ENCODE measurements around the gene ARNT2.

ARNT2 gene

DNA sequence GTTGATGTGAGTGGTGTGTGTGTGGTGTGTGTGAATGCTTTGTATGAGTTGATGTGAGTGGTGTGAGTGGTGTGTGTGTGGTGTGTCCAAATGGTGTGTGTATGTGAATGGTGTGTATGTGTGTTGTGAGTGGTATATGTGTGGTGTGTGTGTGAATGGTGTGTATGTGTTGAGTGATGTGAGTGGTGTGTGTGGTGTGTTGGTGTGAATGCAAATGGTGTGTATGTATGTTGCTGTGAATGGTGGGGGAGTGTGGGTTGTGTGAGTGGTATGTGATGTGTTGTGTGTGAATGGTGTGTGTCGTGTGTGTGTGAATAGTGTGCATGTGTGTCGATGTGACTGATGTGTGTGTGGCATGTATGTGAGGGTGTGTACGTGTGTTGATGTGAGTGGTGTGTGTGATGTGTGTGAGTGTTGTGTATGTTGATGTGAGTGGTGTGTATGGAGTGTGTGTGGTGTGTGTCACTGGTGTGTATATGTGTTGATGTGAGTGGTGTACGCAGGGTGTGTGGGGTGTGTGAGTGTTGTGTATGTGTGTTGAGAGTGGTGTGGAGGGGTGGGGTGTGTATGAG lies 40.6 kb downstream of the ARNT2 start:
- no peak for DNase-seq

DNA sequence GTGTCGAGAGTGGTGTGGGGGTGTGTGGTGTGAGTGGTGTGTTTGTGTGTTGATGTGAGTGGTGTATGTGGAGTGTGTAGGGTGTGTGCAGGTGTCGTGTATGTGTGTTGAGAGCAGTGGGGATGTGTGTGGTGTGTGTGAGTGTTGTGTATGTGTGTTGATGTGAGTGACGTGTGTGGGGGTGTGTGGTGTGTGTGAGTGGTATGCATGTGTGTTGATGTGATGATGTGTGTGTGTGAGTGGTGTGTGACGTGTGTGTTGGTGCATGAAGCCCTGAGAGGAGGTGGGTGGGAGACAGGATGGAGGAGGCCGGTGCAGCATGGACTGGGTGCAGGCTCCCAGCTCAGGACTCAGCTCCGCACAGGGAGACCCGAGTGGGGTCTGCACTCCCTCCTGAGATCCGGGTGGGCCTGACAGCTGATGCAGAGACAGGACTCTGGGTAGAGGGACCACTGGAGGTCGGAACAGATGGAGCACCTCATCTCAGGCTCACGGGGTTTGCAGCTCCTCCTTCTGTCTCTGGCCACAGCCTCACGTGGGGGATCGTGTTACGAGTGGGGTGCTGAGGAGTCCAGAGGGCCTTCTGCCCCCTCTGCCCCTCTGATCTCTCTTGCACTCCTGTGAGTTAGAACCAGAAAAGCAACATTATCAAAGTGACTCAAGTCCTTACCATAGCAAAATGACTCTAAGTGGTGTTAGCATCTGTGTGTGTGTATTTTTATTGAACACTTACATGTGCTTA lies 41.3 kb downstream of the ARNT2 start:
- DNase-seq: peak; percentile 44

DNA sequence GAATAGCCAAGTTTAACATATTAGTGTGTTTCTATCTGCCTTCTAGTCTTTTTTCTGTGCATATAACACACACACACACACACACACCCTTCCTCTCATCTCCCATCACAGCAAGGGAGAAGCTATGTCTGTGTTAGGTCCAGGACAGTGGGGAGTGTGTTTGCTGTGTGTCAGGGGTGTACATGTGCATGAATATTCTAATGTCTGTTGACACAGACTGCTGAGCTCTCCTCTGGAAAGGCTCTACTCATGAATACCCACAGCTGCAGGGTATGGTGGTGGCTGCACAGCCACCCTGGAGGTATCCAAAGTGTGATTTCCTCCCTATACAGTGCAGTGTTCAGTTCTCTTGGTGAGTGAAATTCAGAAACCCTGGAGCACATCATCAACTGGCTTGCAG lies 42.9 kb downstream of the ARNT2 start:
- DNase-seq: no peak

DNA sequence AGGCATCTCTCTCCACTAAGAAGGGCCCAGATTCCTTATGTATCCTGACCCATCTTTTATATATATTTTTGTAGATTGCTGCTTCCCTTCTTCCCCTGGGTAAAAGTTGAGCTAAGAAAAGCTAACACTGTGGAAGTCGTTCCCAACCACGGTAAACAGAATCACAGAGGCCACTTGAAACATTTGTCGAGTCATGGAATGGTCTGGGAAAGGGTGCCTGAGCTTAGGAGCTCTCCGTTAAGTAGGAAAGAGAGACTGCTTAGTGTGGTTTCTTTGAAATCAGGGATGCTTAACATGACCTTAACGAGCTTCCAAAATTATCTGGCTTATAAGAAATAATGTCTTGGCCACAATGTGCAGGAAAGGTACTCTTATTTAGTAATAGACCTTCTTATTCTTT lies 45.6 kb downstream of the ARNT2 start:
- no peak for DNase-seq

DNA sequence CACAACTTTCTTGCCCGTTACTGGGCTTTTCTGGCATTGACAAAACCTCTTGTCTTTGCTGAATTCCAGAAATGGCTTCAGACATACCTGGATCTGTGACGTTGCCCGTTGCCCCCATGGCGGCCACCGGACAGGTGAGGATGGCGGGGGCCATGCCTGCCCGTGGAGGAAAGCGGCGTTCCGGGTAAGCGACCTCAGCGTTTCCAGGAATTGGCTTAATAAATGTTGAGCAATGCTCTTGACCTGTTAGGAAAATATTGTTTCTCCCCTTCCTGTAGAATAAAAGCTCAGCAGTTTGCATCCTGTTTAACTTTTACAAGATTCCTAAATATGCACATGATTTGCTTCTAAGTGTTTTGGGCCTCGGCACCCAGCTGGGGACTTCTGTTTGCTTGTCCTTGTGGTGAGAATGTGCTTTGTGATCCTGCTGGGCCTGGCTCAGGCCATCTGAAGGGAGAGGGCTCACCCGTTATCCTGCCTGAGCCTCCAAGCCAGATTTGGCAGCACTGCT lies 46.7 kb downstream of the ARNT2 start:
- DNase-seq: no peak

GRCh38 chr15:80452166-80452565 lies 48.0 kb downstream of the ARNT2 start:
- DNase-seq: no peak

- DNase-seq: no peak
Observed at GRCh38 chr15:80455051-80455648, 51.0 kb downstream of the ARNT2 start.

DNA sequence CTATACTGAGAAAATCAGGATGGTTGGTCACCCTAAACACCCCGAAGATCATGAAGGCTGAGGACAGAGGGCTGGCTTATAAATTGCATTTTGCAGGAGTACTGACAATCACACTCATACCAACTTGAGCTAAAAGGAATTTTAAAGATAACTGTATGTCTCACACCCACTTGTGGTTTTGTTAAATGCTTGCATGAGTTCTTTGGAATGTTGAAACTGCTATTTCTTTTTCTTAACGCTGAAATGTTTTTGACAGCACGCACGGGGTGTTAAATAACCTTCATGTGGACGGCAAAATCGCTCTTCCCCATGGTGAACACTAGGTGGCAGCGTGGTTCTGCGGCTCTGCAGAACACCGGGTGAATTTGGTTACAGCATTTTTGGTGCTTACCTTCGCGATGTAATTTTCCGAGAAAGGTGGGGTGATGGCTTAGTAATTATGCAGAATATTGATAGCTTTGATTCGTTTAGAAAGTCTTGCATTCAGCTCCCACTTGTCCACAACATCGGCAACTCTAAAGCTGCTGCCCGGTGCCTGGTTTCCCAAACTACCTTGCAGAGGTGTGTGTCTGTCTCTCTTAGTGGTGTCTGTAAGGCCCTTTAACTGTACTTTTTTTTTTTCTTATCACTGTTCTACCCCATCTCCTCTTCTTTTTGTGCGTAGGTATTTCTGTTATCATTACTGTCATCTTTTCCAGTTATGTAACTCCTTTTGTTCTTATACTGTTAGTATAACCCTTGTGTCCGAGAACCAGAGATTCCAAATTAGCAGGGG lies 51.7 kb downstream of the ARNT2 start:
- no peak for DNase-seq

DNA sequence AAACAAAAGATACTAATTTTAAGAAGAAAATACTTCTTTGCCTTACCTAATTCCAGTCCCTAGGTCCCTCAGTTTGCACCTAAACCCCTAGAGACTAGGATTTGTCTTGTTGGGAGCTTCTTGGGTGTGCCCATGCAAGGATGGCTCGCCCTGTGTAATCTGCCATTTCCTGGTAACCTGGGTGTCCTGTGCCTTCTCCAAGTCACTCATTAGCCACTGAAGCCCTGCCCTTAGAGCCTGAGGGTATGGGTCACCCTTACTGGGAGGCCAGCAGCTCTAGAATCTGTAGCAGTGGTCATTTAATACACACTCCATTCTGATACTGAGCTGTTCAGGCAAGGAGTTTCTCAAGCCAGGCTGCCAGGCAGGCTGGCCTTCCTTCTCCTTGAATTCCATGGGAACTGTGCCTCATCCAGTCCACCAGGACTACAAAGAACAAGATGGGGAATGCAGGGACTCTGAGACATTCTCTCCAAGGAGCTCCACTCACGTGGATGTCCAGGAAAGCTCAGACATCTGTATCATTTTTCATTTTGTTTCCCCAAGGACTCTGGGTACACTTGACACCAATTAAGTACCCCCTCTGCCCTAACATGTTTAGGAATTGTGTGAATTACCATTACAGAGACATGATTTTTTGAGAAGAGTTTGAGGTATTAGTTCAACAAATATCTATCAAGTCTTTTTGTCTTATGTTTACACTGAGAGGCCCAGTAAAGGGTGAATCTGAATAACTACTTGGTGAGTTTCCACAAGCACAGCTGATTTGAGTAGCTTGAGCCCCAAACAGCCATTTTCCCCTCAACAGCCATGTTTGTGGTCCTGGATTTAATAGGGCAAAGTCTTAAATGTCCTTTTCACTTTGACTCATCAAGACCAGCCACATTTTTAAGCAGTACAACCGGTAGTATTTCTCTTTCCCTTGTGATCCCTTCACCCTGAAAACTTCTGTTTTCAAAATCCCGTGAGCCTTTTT lies 52.6 kb downstream of the ARNT2 start:
- no peak for DNase-seq

DNA sequence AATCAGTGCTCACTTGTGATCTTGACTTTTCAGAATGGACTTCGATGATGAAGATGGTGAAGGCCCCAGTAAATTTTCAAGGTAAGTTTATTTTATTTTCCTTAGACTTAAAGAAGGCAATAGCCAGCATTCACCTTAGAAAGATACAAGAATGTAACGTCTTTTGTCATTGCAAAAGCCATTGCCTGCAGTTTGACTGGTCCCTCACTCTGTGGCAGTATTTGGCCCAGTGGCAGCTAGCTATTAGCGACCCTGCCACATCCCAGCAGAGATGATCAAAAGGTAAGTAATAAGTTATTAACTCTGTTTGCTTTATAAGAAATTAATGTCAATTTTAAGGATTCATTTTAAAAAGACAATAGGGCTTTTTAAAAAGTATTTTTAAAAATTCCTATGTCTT lies 53.7 kb downstream of the ARNT2 start:
- DNase-seq: no peak

DNA sequence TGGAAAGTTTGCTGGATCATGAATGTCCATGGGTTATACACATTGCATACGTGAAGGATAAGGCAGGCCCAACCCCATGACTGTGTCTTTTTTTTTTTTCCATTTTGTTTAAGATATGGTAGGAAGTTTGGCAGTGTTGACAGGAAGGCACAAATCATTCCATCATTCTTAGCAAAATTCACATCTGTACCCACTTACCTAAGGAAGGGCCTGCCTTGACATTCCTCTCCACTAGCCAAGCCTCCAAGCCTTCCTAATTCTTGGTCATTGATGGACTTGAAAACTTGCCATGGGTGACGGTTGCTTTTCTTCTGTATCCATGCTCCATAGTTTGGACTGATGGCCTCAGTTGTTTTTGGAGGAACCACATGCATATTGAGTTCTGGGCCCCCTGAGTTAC lies 54.4 kb downstream of the ARNT2 start:
- DNase-seq: no peak

DNA sequence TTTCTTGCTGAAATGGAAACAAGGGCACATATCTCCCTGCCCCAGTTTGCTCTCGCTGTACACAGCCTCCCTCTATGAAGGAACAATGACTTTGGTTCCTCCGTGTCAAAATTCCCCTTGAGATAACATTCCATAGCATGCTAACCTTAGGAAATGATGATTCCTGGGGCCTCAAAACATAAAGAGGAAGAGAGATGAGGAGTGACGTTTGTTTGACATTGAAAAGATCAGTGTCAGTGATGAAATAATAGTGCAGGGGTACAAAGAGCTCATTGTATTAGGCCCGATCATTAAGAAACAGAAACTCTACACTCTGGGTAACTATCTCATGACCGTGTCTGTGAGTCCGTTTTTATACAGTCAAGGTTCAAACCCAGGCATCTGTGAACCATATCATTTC lies 55.2 kb downstream of the ARNT2 start:
- no peak for DNase-seq

DNA sequence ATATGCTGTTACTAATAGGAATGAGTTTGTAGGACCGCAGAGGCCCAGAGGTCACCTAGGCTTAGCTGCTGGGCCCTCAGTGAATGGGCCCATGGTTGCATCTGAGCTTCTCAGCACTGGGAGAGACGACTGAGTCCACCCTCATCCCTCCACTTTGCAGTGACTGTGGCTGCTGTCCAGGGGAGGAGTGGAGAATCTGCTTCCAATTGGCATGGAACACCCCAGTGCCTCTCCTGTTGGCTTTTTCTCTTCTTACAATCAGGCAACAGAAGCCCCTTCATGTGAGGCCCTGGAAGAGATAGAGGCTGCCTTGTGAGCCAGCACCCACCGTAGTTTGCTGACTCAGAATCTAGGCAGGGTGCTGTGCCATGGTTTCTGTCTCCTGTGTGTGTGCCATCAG lies 55.6 kb downstream of the ARNT2 start:
- no peak for DNase-seq

DNA sequence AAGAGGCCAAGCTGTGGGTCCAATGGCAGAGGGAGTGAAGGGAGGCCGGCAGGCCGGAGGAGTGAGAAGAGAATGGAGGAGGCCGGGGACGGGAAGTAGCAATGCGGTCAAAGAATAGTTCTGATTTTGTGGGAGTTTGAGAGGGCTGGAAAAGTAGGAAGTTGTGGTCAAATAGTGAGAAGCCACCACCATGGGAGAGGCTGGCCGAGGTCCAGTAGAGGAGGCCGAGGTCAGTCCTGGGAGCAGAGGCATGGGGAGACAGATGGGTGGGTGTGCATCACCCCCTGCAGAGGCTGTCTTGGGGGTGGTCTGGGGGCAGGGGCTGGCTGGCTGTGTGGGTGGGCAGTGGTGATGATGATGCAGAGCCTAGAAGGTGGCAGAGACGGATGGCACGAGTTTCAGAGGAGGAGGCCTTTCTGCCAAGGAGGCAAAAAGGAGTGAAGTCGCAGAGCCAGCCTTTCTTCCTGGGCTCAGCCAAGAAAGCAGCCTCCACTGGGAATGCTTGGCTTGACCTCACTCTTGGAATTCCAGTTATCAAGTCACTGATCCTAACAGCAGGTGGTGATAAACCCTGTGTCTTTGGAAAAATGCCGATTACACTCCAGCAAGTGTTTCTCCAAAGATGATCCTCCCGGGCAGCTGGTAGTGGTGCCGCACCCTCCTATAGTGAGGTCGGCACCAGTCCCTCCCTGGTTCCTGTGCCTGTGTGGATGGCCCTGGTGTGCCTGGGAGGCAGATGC lies 57.3 kb downstream of the ARNT2 start:
- DNase-seq: no peak

- DNase-seq: no peak
Observed at GRCh38 chr15:80462111-80462510, 57.9 kb downstream of the ARNT2 start.

DNA sequence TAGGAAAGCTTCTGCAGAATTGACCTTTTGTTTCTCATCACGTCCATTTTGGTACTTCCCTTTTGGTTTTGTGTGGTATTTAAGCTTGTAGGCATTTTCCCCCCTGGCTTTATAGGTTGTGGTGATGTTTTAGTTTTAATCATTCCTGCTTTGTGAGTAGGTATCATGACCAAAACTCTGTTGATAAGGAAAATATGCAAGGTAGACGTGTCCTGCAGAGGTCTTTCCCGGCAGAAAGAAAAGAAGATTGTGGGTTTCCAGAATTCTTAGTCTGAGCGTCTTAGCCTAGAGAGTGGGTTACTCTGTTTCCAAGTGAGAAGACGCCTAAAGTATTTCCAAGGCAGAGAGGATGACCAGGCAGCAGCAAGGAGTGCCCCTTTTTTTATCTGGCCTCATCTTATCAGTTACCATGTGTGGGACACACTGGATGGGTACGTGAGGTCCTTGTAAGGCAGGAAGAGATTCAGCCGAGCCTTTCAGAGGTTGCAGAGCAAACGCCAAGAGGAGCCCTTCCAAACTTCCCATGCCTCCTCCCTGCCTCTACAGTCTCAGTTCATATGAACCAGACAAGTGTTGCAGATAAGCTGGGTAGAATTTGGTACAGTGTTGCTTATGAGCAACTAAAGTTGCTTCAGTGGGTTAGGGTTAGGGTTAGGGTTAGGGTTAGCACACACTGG lies 58.8 kb downstream of the ARNT2 start:
- DNase-seq: no peak

DNA sequence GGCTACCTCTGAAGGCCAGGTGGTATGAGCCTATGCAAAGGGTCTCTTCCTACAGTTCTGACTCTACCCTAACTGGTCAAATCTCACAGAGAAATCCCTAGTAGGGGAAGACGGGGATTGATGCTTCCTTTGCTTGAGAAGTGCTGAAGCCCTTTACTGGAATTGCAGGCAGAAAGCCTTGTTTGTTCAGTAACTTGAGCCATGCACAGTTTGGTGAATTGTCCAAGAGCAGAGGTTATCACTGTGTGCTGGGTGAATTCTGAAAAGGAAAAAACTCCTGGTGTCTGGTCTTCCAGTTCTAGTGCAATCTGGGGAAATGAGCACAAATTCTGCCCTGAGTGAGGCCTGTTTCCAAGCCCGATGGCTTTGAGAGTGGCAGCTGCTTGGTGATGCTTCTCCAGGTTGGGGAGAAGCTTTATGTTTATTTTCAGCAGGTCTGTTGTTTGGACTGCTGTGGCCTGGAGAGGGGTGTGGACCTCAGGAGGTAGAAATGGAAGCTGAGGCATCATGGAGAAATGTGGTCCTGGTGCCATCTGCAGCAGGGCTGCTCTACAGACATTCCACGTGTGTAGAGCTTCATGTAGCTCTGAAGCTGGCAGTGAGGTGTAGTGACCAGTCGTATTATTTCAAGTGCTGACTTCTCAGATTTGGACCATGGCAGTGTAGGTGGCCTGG lies 60.9 kb downstream of the ARNT2 start:
- no peak for DNase-seq

- DNase-seq: no peak
Observed at GRCh38 chr15:80465626-80466005, 61.4 kb downstream of the ARNT2 start.

DNA sequence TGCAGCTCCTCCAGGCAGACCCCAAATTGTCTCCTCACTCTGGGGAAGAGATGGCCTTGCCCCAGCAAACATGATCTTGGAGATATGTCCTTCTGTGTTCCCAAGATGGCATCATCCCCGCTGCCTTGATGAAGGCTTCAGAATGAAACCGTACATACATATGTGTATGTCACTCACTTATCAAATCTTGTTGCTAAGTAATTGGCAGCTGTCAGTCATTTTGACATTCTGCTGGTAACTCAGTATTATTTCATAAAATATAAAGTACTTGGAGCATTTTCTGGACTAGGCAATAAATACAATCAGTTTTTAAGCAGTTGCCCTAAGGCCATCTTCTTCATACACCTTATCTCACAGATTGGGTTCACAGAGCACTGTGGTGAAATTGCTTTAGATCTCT lies 62.4 kb downstream of the ARNT2 start:
- no peak for DNase-seq

GRCh38 chr15:80467311-80467714 lies 63.1 kb downstream of the ARNT2 start:
- DNase-seq: no peak

DNA sequence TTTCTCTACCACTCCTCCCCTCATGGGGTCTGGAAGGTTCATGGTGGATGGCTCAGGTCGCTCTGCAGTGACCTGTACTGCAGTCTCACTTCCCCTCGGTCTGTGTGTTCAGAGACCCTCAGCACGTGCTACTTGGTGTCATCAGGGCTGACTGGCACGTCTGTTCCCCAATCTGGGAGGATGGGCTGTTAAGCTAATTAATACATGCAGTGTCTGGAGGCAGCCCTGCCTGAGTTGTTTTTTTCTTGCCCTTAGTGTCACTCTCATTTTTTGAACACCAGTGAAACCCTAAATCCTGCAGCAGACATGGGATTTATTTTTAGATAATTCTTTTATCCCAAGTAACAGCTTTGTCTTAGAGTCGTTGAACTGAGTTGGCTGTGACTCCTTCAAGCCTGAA lies 64.6 kb downstream of the ARNT2 start:
- no peak for DNase-seq
